Osteocyte (in vitro differentiated cells): ENCODE data around the gene INPPL1. TPM values are rescaled to one million over a fixed set of nuclear protein-coding genes. Genes with fewer than 3 reads are reported as not detected.

Source experiments
- DNase-seq: peaks from one replicate; pipeline ENCODE4 v3.0.0; 2021; ENCODE audit warnings: mixed read lengths; ENCODE audit not compliant: unreplicated experiment; ENCODE audit errors: extremely low spot score
- H3K27ac Mint-ChIP-seq: one replicate; pipeline ENCODE4 v1.8.0; 2021; ENCODE audit warnings: mild to moderate bottlenecking, mixed read lengths; ENCODE audit not compliant: unreplicated experiment
- H3K27me3 Mint-ChIP-seq: one replicate; pipeline ENCODE4 v1.8.0; 2021; ENCODE audit warnings: mixed read lengths; ENCODE audit not compliant: unreplicated experiment
- H3K36me3 Mint-ChIP-seq: one replicate; pipeline ENCODE4 v1.8.0; 2021; ENCODE audit warnings: mixed read lengths; ENCODE audit not compliant: unreplicated experiment
- H3K4me1 Mint-ChIP-seq: one replicate; pipeline ENCODE4 v1.8.0; 2021; ENCODE audit warnings: mixed read lengths; ENCODE audit not compliant: unreplicated experiment
- H3K4me3 Mint-ChIP-seq: one replicate; pipeline ENCODE4 v1.8.0; 2021; ENCODE audit warnings: mild to moderate bottlenecking, moderate library complexity, mixed read lengths; ENCODE audit not compliant: unreplicated experiment
- H3K9me3 Mint-ChIP-seq: one replicate; pipeline ENCODE4 v1.8.0; 2021; ENCODE audit warnings: mixed read lengths; ENCODE audit not compliant: unreplicated experiment
- CTCF ChIP-seq: fragments of 200-600 bp; sonication (generic); IDR thresholded peaks from 2 replicates; pipeline ENCODE4 v1.5.0; 2021; ENCODE audit warnings: antibody characterized with exemption, mild to moderate bottlenecking, moderate library complexity
- total RNA-seq: library from RNA; stranded (reverse); gene quantifications from 2 replicates; pipeline ENCODE4 v1.2.1, GENCODE V29; 2021

INPPL1 gene
- total RNA-seq, 1 donor from 2014 or later: 289 TPM

DNA sequence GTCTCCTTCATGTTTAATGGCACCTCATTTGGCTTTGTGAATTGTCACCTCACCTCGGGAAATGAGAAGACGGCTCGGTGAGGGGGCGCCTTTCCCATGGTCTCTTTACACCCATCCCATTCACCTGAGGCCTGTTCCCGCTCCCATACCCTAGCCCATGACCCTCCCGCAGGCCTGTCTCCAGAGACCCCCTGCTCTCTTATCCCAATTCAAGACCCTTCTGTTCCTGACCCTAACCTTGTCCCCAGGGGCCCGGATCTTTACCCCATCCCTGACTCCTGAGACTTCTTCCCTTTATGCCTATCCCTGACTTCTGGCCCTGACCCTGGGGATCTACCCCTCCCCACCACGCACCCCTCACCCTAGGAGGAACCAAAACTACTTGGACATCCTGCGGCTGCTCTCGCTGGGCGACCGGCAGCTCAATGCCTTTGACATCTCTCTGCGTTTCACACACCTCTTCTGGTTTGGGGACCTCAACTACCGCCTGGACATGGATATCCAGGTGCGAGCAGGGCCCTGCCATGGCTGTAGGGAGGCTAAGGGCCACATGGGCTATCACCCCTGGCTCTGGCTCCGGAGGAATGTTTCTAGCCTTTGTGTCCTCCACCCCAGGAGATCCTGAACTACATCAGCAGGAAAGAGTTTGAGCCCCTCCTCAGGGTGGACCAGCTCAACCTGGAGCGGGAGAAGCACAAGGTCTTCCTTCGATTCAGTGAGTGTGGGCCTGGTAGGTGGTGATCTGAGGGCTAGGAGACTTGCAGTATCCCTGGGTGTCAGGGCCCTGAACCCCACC, 7.9 kb downstream of the INPPL1 start:
- H3K27me3 Mint-ChIP-seq: no peaks in the 10 kb centered on the region
- H3K9me3 Mint-ChIP-seq: no peaks in the 10 kb centered on the region
- DNase-seq: peak; percentile 64
- H3K4me3 Mint-ChIP-seq: no peak overlapping the region
- no peak for TF ChIP-seq CTCF
- peaks cover 51% of the 10 kb centered on the region for H3K36me3 Mint-ChIP-seq
- peak overlapping the region; percentile 14 for H3K27ac Mint-ChIP-seq
- H3K4me1 Mint-ChIP-seq: peaks cover 18% of the 10 kb centered on the region

- peaks cover 51% of the 10 kb centered on the region for H3K36me3 Mint-ChIP-seq
- peaks cover 15% of the 10 kb centered on the region for H3K4me1 Mint-ChIP-seq
- DNase-seq: peak; percentile 64
- no peak overlapping the region for H3K27ac Mint-ChIP-seq
- H3K27me3 Mint-ChIP-seq: no peaks in the 10 kb centered on the region
- H3K9me3 Mint-ChIP-seq: no peaks in the 10 kb centered on the region
- no peak overlapping the region for H3K4me3 Mint-ChIP-seq
- no peak for TF ChIP-seq CTCF
Observed at GRCh38 chr11:72233056-72233772, 8.6 kb downstream of the INPPL1 start.

GRCh38 chr11:72233773-72234513, 9.4 kb downstream of the INPPL1 start:
- TF ChIP-seq CTCF: no peak
- H3K4me3 Mint-ChIP-seq: no peak overlapping the region
- H3K36me3 Mint-ChIP-seq: peaks cover 52% of the 10 kb centered on the region
- H3K9me3 Mint-ChIP-seq: no peaks in the 10 kb centered on the region
- peak; percentile 59 for DNase-seq
- peaks cover 15% of the 10 kb centered on the region for H3K4me1 Mint-ChIP-seq
- no peaks in the 10 kb centered on the region for H3K27me3 Mint-ChIP-seq
- peak overlapping the region; percentile 50 for H3K27ac Mint-ChIP-seq

GRCh38 chr11:72234514-72234830, 9.9 kb downstream of the INPPL1 start:
- Mint-ChIP-seq H3K27me3 (no peaks in the 10 kb centered on the region), H3K4me1 (peaks cover 19% of the 10 kb centered on the region), H3K4me3 (no peak overlapping the region), H3K27ac (no peak overlapping the region), H3K9me3 (no peaks in the 10 kb centered on the region), H3K36me3 (peaks cover 47% of the 10 kb centered on the region)
- DNase-seq: peak; percentile 63
- no peak for TF ChIP-seq CTCF

DNA sequence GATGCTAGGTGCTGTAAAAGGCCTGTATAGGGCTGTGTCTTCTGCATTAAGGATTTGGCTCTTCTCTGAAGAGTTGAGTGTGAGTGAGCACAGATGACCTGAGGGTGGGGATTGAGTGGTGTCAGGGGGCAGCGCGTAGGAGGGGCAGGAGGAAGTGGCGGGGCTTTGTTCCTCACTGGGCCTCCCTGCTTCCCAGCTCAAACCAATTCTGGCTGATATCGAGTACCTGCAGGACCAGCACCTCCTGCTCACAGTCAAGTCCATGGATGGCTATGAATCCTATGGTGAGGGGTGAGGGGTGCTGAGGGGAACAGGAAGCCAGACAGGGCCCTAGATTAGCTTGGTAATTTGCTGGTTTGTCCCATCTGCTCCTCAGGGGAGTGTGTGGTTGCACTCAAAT, 10.4 kb downstream of the INPPL1 start:
- Mint-ChIP-seq H3K27ac (no peak overlapping the region), H3K4me3 (no peak overlapping the region), H3K9me3 (no peaks in the 10 kb centered on the region), H3K27me3 (no peaks in the 10 kb centered on the region), H3K36me3 (peaks cover 47% of the 10 kb centered on the region), H3K4me1 (peaks cover 20% of the 10 kb centered on the region)
- DNase-seq: no peak
- TF ChIP-seq CTCF: no peak
